Osteocyte (in vitro differentiated cells): Measurements from ENCODE around the gene RNF14. TPM values are rescaled to one million over a fixed set of nuclear protein-coding genes. Genes with fewer than 3 reads are reported as not detected.

Experiments used
- DNase-seq: peaks from one replicate; pipeline ENCODE4 v3.0.0; 2021; ENCODE audit warnings: mixed read lengths; ENCODE audit not compliant: unreplicated experiment; ENCODE audit errors: extremely low spot score
- H3K27ac Mint-ChIP-seq: one replicate; pipeline ENCODE4 v1.8.0; 2021; ENCODE audit warnings: mild to moderate bottlenecking, mixed read lengths; ENCODE audit not compliant: unreplicated experiment
- H3K27me3 Mint-ChIP-seq: one replicate; pipeline ENCODE4 v1.8.0; 2021; ENCODE audit warnings: mixed read lengths; ENCODE audit not compliant: unreplicated experiment
- H3K36me3 Mint-ChIP-seq: one replicate; pipeline ENCODE4 v1.8.0; 2021; ENCODE audit warnings: mixed read lengths; ENCODE audit not compliant: unreplicated experiment
- H3K4me1 Mint-ChIP-seq: one replicate; pipeline ENCODE4 v1.8.0; 2021; ENCODE audit warnings: mixed read lengths; ENCODE audit not compliant: unreplicated experiment
- H3K4me3 Mint-ChIP-seq: one replicate; pipeline ENCODE4 v1.8.0; 2021; ENCODE audit warnings: mild to moderate bottlenecking, moderate library complexity, mixed read lengths; ENCODE audit not compliant: unreplicated experiment
- H3K9me3 Mint-ChIP-seq: one replicate; pipeline ENCODE4 v1.8.0; 2021; ENCODE audit warnings: mixed read lengths; ENCODE audit not compliant: unreplicated experiment
- total RNA-seq: library from RNA; stranded (reverse); gene quantifications from 2 replicates; pipeline ENCODE4 v1.2.1, GENCODE V29; 2021
- TF ChIP-seq, protein P1 (sequence below): fragments of 200-600 bp; sonication (generic); IDR thresholded peaks from 2 replicates; pipeline ENCODE4 v1.5.0; 2021; ENCODE audit warnings: antibody characterized with exemption, mild to moderate bottlenecking, moderate library complexity

The RNF14 gene
- total RNA-seq, 1 donor from 2014 or later = 66.8 TPM

- H3K27ac Mint-ChIP-seq = peak overlapping the region; percentile 23
- no peaks in the 10 kb centered on the region for H3K27me3 Mint-ChIP-seq
- DNase-seq = no peak
- H3K9me3 Mint-ChIP-seq = no peaks in the 10 kb centered on the region
- no peak overlapping the region for H3K4me3 Mint-ChIP-seq
- no peaks in the 10 kb centered on the region for H3K4me1 Mint-ChIP-seq
- TF ChIP-seq, protein P1, sequence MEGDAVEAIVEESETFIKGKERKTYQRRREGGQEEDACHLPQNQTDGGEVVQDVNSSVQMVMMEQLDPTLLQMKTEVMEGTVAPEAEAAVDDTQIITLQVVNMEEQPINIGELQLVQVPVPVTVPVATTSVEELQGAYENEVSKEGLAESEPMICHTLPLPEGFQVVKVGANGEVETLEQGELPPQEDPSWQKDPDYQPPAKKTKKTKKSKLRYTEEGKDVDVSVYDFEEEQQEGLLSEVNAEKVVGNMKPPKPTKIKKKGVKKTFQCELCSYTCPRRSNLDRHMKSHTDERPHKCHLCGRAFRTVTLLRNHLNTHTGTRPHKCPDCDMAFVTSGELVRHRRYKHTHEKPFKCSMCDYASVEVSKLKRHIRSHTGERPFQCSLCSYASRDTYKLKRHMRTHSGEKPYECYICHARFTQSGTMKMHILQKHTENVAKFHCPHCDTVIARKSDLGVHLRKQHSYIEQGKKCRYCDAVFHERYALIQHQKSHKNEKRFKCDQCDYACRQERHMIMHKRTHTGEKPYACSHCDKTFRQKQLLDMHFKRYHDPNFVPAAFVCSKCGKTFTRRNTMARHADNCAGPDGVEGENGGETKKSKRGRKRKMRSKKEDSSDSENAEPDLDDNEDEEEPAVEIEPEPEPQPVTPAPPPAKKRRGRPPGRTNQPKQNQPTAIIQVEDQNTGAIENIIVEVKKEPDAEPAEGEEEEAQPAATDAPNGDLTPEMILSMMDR = no peak
- peaks cover 48% of the 10 kb centered on the region for H3K36me3 Mint-ChIP-seq
Measured at GRCh38 chr5:141997358-141997960, 28.6 kb downstream of the RNF14 start.

DNA sequence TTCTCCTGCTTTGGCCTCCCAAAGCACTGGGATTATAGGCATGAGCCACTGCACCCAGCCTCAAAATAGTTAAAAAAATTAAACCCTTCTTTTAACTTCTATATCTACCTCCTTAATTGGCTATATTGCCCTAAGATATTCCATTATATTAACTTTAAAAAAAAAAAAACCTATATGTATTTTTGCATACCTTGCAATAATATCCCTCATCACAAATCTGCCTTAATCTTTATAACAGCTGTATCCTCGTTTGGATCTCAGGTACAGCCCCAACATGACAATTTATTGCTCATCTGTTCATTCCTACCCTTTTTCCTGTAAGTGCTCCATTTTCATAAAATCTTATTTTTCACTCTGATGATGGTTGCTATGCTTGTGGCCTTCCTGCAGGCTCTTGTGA is 31.3 kb downstream of the RNF14 start:
- H3K27ac Mint-ChIP-seq = no peak overlapping the region
- H3K27me3 Mint-ChIP-seq = no peaks in the 10 kb centered on the region
- no peak for DNase-seq
- TF ChIP-seq, protein P1 = no peak
- H3K4me1 Mint-ChIP-seq = peaks cover 2% of the 10 kb centered on the region
- H3K4me3 Mint-ChIP-seq = no peak overlapping the region
- peaks cover 43% of the 10 kb centered on the region for H3K36me3 Mint-ChIP-seq
- no peaks in the 10 kb centered on the region for H3K9me3 Mint-ChIP-seq

DNA sequence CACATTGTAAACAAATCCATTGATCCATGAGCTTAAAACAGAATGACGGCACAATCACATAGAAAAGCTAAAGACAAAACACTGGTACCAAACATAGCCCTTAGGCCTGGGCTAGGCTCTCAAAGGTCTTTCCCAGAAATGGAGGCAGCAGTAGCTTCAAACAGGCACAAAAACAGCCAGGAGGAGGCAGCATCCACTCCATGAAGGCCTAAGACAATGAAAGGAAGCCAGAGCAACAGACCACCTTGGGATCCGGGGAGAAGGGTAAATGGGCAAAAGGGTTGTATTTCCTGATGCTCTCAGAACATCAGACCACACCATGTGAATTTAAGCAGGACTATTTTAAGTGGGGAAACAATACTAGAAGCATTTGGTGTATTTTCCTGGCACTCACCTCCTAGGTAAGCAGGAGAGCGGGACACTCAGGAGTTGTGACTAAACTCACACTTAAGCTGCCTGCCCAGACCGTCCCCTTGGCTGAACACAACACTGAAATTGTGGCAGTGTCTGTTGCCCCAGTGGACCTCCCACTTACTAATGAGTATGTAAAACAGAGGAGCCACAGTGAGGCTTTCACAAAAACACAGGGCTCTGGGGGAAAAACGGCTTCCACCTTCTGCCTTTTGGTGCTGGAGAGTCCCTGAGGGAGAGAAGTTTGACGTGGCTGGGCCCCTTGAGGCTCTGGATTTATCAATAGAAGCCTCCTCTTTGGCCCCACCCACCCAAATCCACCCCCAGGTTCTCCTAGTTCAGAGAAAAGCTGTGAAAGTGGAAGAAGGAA is 32.0 kb downstream of the RNF14 start:
- H3K36me3 Mint-ChIP-seq = peaks cover 46% of the 10 kb centered on the region
- peaks cover 2% of the 10 kb centered on the region for H3K4me1 Mint-ChIP-seq
- no peak overlapping the region for H3K4me3 Mint-ChIP-seq
- no peaks in the 10 kb centered on the region for H3K9me3 Mint-ChIP-seq
- TF ChIP-seq, protein P1 = peak; percentile 40
- no peak for DNase-seq
- H3K27ac Mint-ChIP-seq = peak overlapping the region; percentile 62
- no peaks in the 10 kb centered on the region for H3K27me3 Mint-ChIP-seq

DNA sequence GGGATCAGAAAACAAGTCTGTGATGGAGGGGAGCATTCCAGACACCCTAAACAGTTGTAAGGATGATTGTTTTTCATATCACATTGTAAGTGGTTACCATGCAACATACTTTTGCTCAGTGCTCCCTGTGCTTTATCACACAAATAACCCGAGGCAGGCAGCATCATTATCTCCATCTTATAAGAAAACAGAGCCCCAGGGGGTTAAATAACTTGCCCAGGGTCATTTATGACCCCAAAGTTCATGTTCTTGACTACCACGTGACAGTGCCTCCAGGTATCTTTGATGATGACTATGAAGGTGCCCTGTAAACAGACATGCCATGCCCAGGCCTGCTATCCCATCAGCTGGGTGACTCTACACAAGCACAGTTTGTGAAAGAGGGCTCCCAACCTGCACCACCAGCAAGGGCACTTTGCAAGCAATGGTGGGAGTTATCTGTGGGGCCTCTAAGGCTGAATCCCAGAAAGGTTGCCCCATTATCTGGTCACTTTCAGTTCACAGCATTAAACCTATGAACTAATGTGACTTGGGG is 34.4 kb downstream of the RNF14 start:
- Mint-ChIP-seq H3K36me3 (peaks cover 57% of the 10 kb centered on the region), H3K9me3 (no peaks in the 10 kb centered on the region), H3K4me1 (peaks cover 2% of the 10 kb centered on the region), H3K27ac (no peak overlapping the region), H3K27me3 (no peaks in the 10 kb centered on the region), H3K4me3 (no peak overlapping the region)
- no peak for DNase-seq
- TF ChIP-seq, protein P1 = no peak
